ENCODE data around the gene FOXL1. TPM values are rescaled to one million over a fixed set of nuclear protein-coding genes. Genes with fewer than 3 reads are reported as not detected.

The FOXL1 gene
- total and polyA plus RNA-seq, 9 of the 15 experiments (the other 6 are each of a cell fraction or from before 2014, with no cell fraction given) = not detected

- TF ChIP-seq IFI16 (CRISPR knock-in tag; IDR thresholded peaks at IDR 0.05) (no peak), ZNF561 (CRISPR knock-in tag; conservative IDR thresholded peaks at IDR 0.05) (no peak), ZNF717 (CRISPR knock-in tag; IDR thresholded peaks at IDR 0.05) (no peak), ID3 (CRISPR knock-in tag; IDR thresholded peaks at IDR 0.05) (no peak), ID3 (tag; IDR thresholded peaks at IDR 0.05) (no peak), HMBOX1 (IDR thresholded peaks at IDR 0.05) (no peak)
These were observed 3.2 kb upstream of the FOXL1 start (continued) for GRCh38 chr16:86575095-86575685.

- BruUV-seq (replicated peaks) = no TSS peak
- H3K27me3 ChIP-seq (ENCODE audit: control insufficient read depth in 2 of 2, insufficient read depth in 2 of 2, low read length in 2 of 2) = peaks cover 40 to 82% of the 10 kb centered on the region in 2 experiments
- no peaks in the 10 kb centered on the region for H3K36me3 ChIP-seq (ENCODE audit: control insufficient read depth, insufficient read depth, low read length)
- in situ Hi-C loops (cut with MboI) (no loop called here), intact Hi-C loops (cut with micrococcal nuclease) (no loop called here)
- H3K4me1 ChIP-seq (replicated peaks in 1 of 2; ENCODE audit: control insufficient read depth in 2 of 2, insufficient read depth in 2 of 2, low read length in 2 of 2) = peaks cover 0 to 19% of the 10 kb centered on the region in 2 experiments; a peak in 3 of 5 replicates
- ATAC-seq (peak; percentile 100), DNase-seq (ENCODE audit: extremely low read depth in 1 of 4, low spot score in 3 of 4) (peak; percentile 93 to 95 (median 94)), FAIRE-seq (peak; percentile 86)
- peaks cover 1% of the 10 kb centered on the region for H4K20me1 ChIP-seq (replicated peaks; ENCODE audit: control insufficient read depth, insufficient read depth, low read length)
- no peaks in the 10 kb centered on the region for H3K79me2 ChIP-seq (ENCODE audit: control insufficient read depth, insufficient read depth, low read length)
- H3K9me1 ChIP-seq (ENCODE audit: control insufficient read depth, insufficient read depth, low read length) = no peaks in the 10 kb centered on the region
- H3K4me2 ChIP-seq (ENCODE audit: insufficient read depth, low read length) = peak overlapping the region; percentile 67
- H3K9me3 ChIP-seq (replicated peaks; ENCODE audit: control insufficient read depth, insufficient read depth, low read depth, low read length) = no peaks in the 10 kb centered on the region
- ChIA-PET CTCF (ENCODE audit: low intra/inter-chr PET ratio) (interaction anchor here (0.6 to 1.0 kb wide), 3 partner anchors 12 to 614 kb away, joined by 3 to 6 read pairs (median 3); no protein-coding TSS in a partner anchor), POLR2A (interaction anchor here (0.6 to 0.7 kb wide), 2 partner anchors 8 to 667 kb away, joined by 3 read pairs; no protein-coding TSS in a partner anchor)
- no peak overlapping the region for H3K27ac ChIP-seq (ENCODE audit: extremely low read depth, low read depth, low read length)
- WGBS (ENCODE audit: insufficient coverage, low coverage, missing lambda C conversion rate) = under 1% methylated on average over 48 of the region's 54 CpGs
- H3K4me3 ChIP-seq = peak overlapping the region; percentile 45
- H3K9ac ChIP-seq (ENCODE audit: insufficient read depth in 1 of 2, low read depth in 2 of 2, low read length in 2 of 2) = peak overlapping the region in 1 of 2 experiments; percentile 86; a peak in 2 of 4 replicates
- peak overlapping the region; percentile 73 for H2AFZ ChIP-seq (ENCODE audit: low read depth, low read length)
- peak; percentile 66; the same call in 1 of the 2 replicates for TF ChIP-seq REST (IDR thresholded peaks at IDR 0.05; ENCODE audit: borderline replicate concordance)
- TF ChIP-seq REST (CRISPR knock-in tag; IDR thresholded peaks at IDR 0.05; ENCODE audit: low read depth) = no peak
- peak; percentile 96 for TF ChIP-seq ZNF384 (IDR thresholded peaks at IDR 0.05; ENCODE audit: low read depth, low read length)
- no peak for TF ChIP-seq CREM (IDR thresholded peaks at IDR 0.05; ENCODE audit: low read depth)
- no peak for TF ChIP-seq DNMT1 (IDR thresholded peaks at IDR 0.05)
These were observed 2.4 kb upstream of the FOXL1 start for GRCh38 chr16:86575754-86576557.

All from K562 (cell line).